Measurements from ENCODE around the gene GOLGA7B. TPM values are rescaled to one million over a fixed set of nuclear protein-coding genes. Genes with fewer than 3 reads are reported as not detected.

The GOLGA7B gene
- total and polyA plus RNA-seq, 9 of the 15 experiments (the other 6 are each of a cell fraction or from before 2014, with no cell fraction given), result 0.03 to 0.07 (median 0.04) TPM; not detected in 3

- no peaks in the 10 kb centered on the region for H3K36me3 ChIP-seq (ENCODE audit: control insufficient read depth, insufficient read depth, low read length)
- in situ Hi-C loops (cut with MboI) (no loop called here), intact Hi-C loops (cut with micrococcal nuclease) (no loop called here)
- ChIA-PET CTCF (ENCODE audit: low intra/inter-chr PET ratio) (no interaction called here), POLR2A (no interaction called here)
- H4K20me1 ChIP-seq (replicated peaks; ENCODE audit: control insufficient read depth, insufficient read depth, low read length), result no peaks in the 10 kb centered on the region
- WGBS (ENCODE audit: insufficient coverage, low coverage, missing lambda C conversion rate), result 2% methylated on average over 11 of the region's 11 CpGs
- peaks cover 0 to 5% of the 10 kb centered on the region in 2 experiments; a peak in 1 of 5 replicates for H3K27me3 ChIP-seq (ENCODE audit: control insufficient read depth in 2 of 2, insufficient read depth in 2 of 2, low read length in 2 of 2)
- H3K9ac ChIP-seq (ENCODE audit: insufficient read depth in 1 of 2, low read depth in 2 of 2, low read length in 2 of 2), result no peak overlapping the region
- no peaks in the 10 kb centered on the region; a peak in 1 of 5 replicates for H3K4me1 ChIP-seq (replicated peaks in 1 of 2; ENCODE audit: control insufficient read depth in 2 of 2, insufficient read depth in 2 of 2, low read length in 2 of 2)
- H3K27ac ChIP-seq (ENCODE audit: extremely low read depth, low read depth, low read length), result no peak overlapping the region
- BruUV-seq (replicated peaks), result no TSS peak
- ATAC-seq (no peak), FAIRE-seq (no peak), DNase-seq (ENCODE audit: extremely low read depth in 1 of 4, low spot score in 3 of 4) (no peak)
- no peaks in the 10 kb centered on the region for H3K79me2 ChIP-seq (ENCODE audit: control insufficient read depth, insufficient read depth, low read length)
- no peak overlapping the region for H2AFZ ChIP-seq (ENCODE audit: low read depth, low read length)
- H3K4me3 ChIP-seq, result no peak overlapping the region
- no peaks in the 10 kb centered on the region for H3K9me1 ChIP-seq (ENCODE audit: control insufficient read depth, insufficient read depth, low read length)
- H3K9me3 ChIP-seq (replicated peaks; ENCODE audit: control insufficient read depth, insufficient read depth, low read depth, low read length), result no peaks in the 10 kb centered on the region
- no peak overlapping the region for H3K4me2 ChIP-seq (ENCODE audit: insufficient read depth, low read length)
- TF ChIP-seq REST (IDR thresholded peaks at IDR 0.05; ENCODE audit: borderline replicate concordance) (no peak), REST (CRISPR knock-in tag; IDR thresholded peaks at IDR 0.05; ENCODE audit: low read depth) (no peak), HDAC3 (IDR thresholded peaks at IDR 0.05; ENCODE audit: borderline replicate concordance, partially characterized antibody) (no peak), HBP1 (CRISPR knock-in tag; IDR thresholded peaks at IDR 0.05) (no peak), STAT5B (CRISPR knock-in tag; IDR thresholded peaks at IDR 0.05) (no peak)
- TF ChIP-seq, protein P1, sequence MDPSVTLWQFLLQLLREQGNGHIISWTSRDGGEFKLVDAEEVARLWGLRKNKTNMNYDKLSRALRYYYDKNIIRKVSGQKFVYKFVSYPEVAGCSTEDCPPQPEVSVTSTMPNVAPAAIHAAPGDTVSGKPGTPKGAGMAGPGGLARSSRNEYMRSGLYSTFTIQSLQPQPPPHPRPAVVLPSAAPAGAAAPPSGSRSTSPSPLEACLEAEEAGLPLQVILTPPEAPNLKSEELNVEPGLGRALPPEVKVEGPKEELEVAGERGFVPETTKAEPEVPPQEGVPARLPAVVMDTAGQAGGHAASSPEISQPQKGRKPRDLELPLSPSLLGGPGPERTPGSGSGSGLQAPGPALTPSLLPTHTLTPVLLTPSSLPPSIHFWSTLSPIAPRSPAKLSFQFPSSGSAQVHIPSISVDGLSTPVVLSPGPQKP (CRISPR knock-in tag; IDR thresholded peaks at IDR 0.05), result no peak
Measured at GRCh38 chr10:97882142-97883091, 32.8 kb downstream of the GOLGA7B start.

Data from K562 (cell line).